IMR-90 (cell line): ENCODE measurements around the gene PNPLA2. TPM values are rescaled to one million over a fixed set of nuclear protein-coding genes. Genes with fewer than 3 reads are reported as not detected.

Experiments
- ATAC-seq: fragments of 200-7000 bp; cut with Tn5 transposase; 2 replicates; pipeline ENCODE4 v1.9.1; 2020; ENCODE audit warnings: low read depth, mild to moderate bottlenecking, moderate library complexity
- BruUV-seq: library from RNA; stranded (reverse); fragments of 400-500 nt; replicated peaks from 2 replicates; lab custom pipeline; 2021; lab: Mats Ljungman, UMichigan
- CTCF ChIA-PET: fragments of 300-600 bp; formaldehyde crosslinking; extraction: SDS; loops from one replicate; lab custom pipeline; 2021; ENCODE audit warnings: antibody characterized with exemption; lab: Yijun Ruan, JAX
- POLR2A ChIA-PET: fragments of 300-600 bp; sonication (Branson Sonifier 250); formaldehyde crosslinking; loops from one replicate; lab custom pipeline; 2022; ENCODE audit warnings: antibody characterized with exemption; ENCODE audit not compliant: unreplicated experiment; lab: Charles Lee
- DNase-seq: peaks from one replicate; pipeline ENCODE4 v3.0.0; 2013
- H2AFZ ChIP-seq: replicated peaks from 2 replicates; pipeline ENCODE3; 2013; ENCODE audit warnings: low read length, mild to moderate bottlenecking; ENCODE audit not compliant: poor library complexity
- H2AK5ac ChIP-seq: 2 replicates; pipeline ENCODE4 v1.6.1; 2013; ENCODE audit warnings: low read depth, low read length, inconsistent platforms
- H2AK9ac ChIP-seq: replicated peaks from 2 replicates; pipeline ENCODE3; 2013; ENCODE audit warnings: mild to moderate bottlenecking, low read depth, low read length, moderate library complexity; ENCODE audit not compliant: poor library complexity
- H2BK120ac ChIP-seq: 2 replicates; pipeline ENCODE4 v1.6.1; 2013; ENCODE audit warnings: low read depth, low read length, inconsistent platforms
- H2BK15ac ChIP-seq: 3 replicates; pipeline ENCODE4 v1.6.1; 2013; ENCODE audit warnings: low read depth, low read length, inconsistent platforms
- H2BK20ac ChIP-seq: 2 replicates; pipeline ENCODE4 v1.6.1; 2013; ENCODE audit warnings: low read depth, mild to moderate bottlenecking, inconsistent platforms, low read length, moderate library complexity
- H2BK5ac ChIP-seq: 2 replicates; pipeline ENCODE4 v1.6.1; 2013; ENCODE audit warnings: mild to moderate bottlenecking, low read depth, low read length, inconsistent platforms; ENCODE audit not compliant: poor library complexity, severe bottlenecking
- H3K14ac ChIP-seq: replicated peaks from 2 replicates; pipeline ENCODE4 v1.6.1; 2013; ENCODE audit warnings: low read depth, low read length, inconsistent platforms
- H3K18ac ChIP-seq: 2 replicates; pipeline ENCODE4 v1.6.1; 2013; ENCODE audit warnings: low read depth, low read length, control low read depth
- H3K23ac ChIP-seq: 2 replicates; pipeline ENCODE4 v1.6.1; 2013; ENCODE audit warnings: low read depth, low read length, inconsistent platforms
- H3K27ac ChIP-seq: 2 replicates; pipeline ENCODE4 v1.5.1; 2013; ENCODE audit warnings: mild to moderate bottlenecking, control low read depth, low read length; ENCODE audit not compliant: insufficient read depth
- H3K27me3 ChIP-seq: 2 replicates; pipeline ENCODE4 v1.6.1; 2013; ENCODE audit warnings: low read length; ENCODE audit not compliant: control insufficient read depth, insufficient read depth
- H3K36me3 ChIP-seq: 2 replicates; pipeline ENCODE4 v1.6.1; 2013; ENCODE audit warnings: low read length, mixed read lengths; ENCODE audit not compliant: control insufficient read depth, insufficient read depth
- H3K4ac ChIP-seq: 2 replicates; pipeline ENCODE4 v1.6.1; 2013; ENCODE audit warnings: low read depth, low read length, inconsistent platforms
- H3K4me1 ChIP-seq: 2 replicates; pipeline ENCODE4 v1.6.1; 2013; ENCODE audit warnings: low read length, mixed read lengths; ENCODE audit not compliant: control insufficient read depth, insufficient read depth
- H3K4me2 ChIP-seq: 2 replicates; pipeline ENCODE4 v1.6.1; 2013; ENCODE audit warnings: low read depth, mild to moderate bottlenecking, control low read depth, low read length, moderate library complexity
- H3K4me3 ChIP-seq: 2 replicates; pipeline ENCODE4 v1.5.1; 2013; ENCODE audit warnings: low read depth, mild to moderate bottlenecking, control low read depth, low read length, moderate library complexity; ENCODE audit not compliant: insufficient read depth
- H3K56ac ChIP-seq: 2 replicates; pipeline ENCODE4 v1.6.1; 2013; ENCODE audit warnings: low read length, inconsistent platforms; ENCODE audit not compliant: insufficient read depth; ENCODE audit errors: extremely low read depth
- H3K79me1 ChIP-seq, 2 experiments: 2 replicates each; pipeline ENCODE4 v1.6.1; 2013; ENCODE audit warnings: low read length in 2 of 2, inconsistent platforms in 1 of 2, low read depth in 1 of 2
- H3K9ac ChIP-seq: 2 replicates; pipeline ENCODE4 v1.6.1; 2013; ENCODE audit warnings: low read depth, low read length, control low read depth
- H3K9me1 ChIP-seq: 2 replicates; pipeline ENCODE4 v1.6.1; 2013; ENCODE audit warnings: low read length, inconsistent platforms; ENCODE audit not compliant: insufficient read depth
- H3K9me3 ChIP-seq: 2 replicates; pipeline ENCODE4 v1.6.1; 2013; ENCODE audit warnings: low read length; ENCODE audit not compliant: control insufficient read depth, insufficient read depth
- H4K20me1 ChIP-seq: 2 replicates; pipeline ENCODE4 v1.6.1; 2013; ENCODE audit warnings: low read length, inconsistent platforms; ENCODE audit not compliant: insufficient read depth
- H4K5ac ChIP-seq: 2 replicates; pipeline ENCODE4 v1.6.1; 2013; ENCODE audit warnings: mild to moderate bottlenecking, low read depth, low read length, control low read depth
- H4K8ac ChIP-seq, 2 experiments: 2 replicates each; pipeline ENCODE4 v1.6.1; 2013; ENCODE audit warnings: low read depth in 2 of 2, low read length in 2 of 2, control low read depth in 1 of 2, inconsistent platforms in 1 of 2
- H4K91ac ChIP-seq: 2 replicates; pipeline ENCODE4 v1.6.1; 2013; ENCODE audit warnings: low read depth, low read length, inconsistent platforms; ENCODE audit not compliant: insufficient read depth
- BHLHE40 ChIP-seq: fragments of 150-350 bp; IDR thresholded peaks from 2 replicates; pipeline ENCODE4 v1.6.1; 2016; ENCODE audit warnings: mild to moderate bottlenecking, low read depth, low read length
- CEBPB ChIP-seq: IDR thresholded peaks from 2 replicates; pipeline ENCODE4 v1.6.1; 2012; ENCODE audit warnings: low read depth, low read length, improper control_type of control experiment
- CHD1 ChIP-seq: IDR thresholded peaks from 2 replicates; pipeline ENCODE4 v1.6.1; 2012; ENCODE audit warnings: low read depth, low read length, improper control_type of control experiment
- FOS ChIP-seq: fragments of 150-350 bp; IDR thresholded peaks from 2 replicates; pipeline ENCODE4 v1.6.1; 2016; ENCODE audit warnings: low read depth, low read length
- MAFK ChIP-seq: IDR thresholded peaks from 2 replicates; pipeline ENCODE4 v1.6.1; 2012; ENCODE audit warnings: low read depth, low read length, improper control_type of control experiment
- MAZ ChIP-seq: IDR thresholded peaks from 2 replicates; pipeline ENCODE4 v1.6.1; 2012; ENCODE audit warnings: low read depth, mild to moderate bottlenecking, low read length, improper control_type of control experiment, moderate library complexity, borderline replicate concordance
- MXI1 ChIP-seq: IDR thresholded peaks from 2 replicates; pipeline ENCODE4 v1.6.1; 2012; ENCODE audit warnings: low read depth, mild to moderate bottlenecking, low read length, moderate library complexity, borderline replicate concordance
- NFE2L2 ChIP-seq: fragments of 150-350 bp; IDR thresholded peaks from 2 replicates; pipeline ENCODE4 v1.6.1; 2016; ENCODE audit warnings: low read depth, mild to moderate bottlenecking, low read length
- POLR2A ChIP-seq: IDR thresholded peaks from 2 replicates; pipeline ENCODE4 v1.6.1; 2012; ENCODE audit warnings: mild to moderate bottlenecking, low read depth, low read length
- RAD21 ChIP-seq: IDR thresholded peaks from 2 replicates; pipeline ENCODE4 v1.6.1; 2012; ENCODE audit warnings: low read length, improper control_type of control experiment
- RCOR1 ChIP-seq: IDR thresholded peaks from 2 replicates; pipeline ENCODE4 v1.6.1; 2012; ENCODE audit warnings: mild to moderate bottlenecking, low read length, improper control_type of control experiment; ENCODE audit not compliant: insufficient replicate concordance
- RFX5 ChIP-seq: IDR thresholded peaks from 2 replicates; pipeline ENCODE4 v1.8.0; 2012; ENCODE audit warnings: low read depth, mild to moderate bottlenecking, low read length, moderate library complexity
- SMC3 ChIP-seq: fragments of 150-350 bp; IDR thresholded peaks from 2 replicates; pipeline ENCODE4 v1.6.1; 2016; ENCODE audit warnings: low read depth, mild to moderate bottlenecking, antibody characterized with exemption, low read length, moderate library complexity
- WGBS, 2 experiments: methylation state at CpG; one replicate each; pipeline versions ENCODE4 v1.1.5 to v1.1.7; 2013; ENCODE audit warnings: missing lambda C conversion rate in 2 of 2; ENCODE audit not compliant: insufficient read length in 1 of 2; ENCODE audit errors: extremely low coverage in 2 of 2; 5-methylcytosine and 5-hydroxymethylcytosine counted together
- dilution Hi-C: fragments of 300-500 bp; cut with HindIII; formaldehyde crosslinking; loops from one replicate; pipeline ENCODE4 v1.14.3; 2018; ENCODE audit warnings: low sequenced_read_pairs; ENCODE audit not compliant: unreplicated experiment
- in situ Hi-C: fragments of 300-500 bp; cut with MboI; formaldehyde crosslinking; loops from 3 replicates; pipeline ENCODE4 v1.14.3; 2019; ENCODE audit warnings: low sequenced_read_pairs, inconsistent platforms, mixed read lengths
- intact Hi-C: fragments of 100-400 bp; cut with micrococcal nuclease; formaldehyde crosslinking; loops from 2 replicates; pipeline ENCODE4 v1.10.0; 2022
- polyA plus RNA-seq, 3 experiments: library from polyadenylated mRNA; depleted of rRNA; stranded (reverse); fragments of >200 nt; gene quantifications; 2 replicates each; pipeline ENCODE4 v1.2.3, GENCODE V29; 2012; ENCODE audit warnings: low replicate concordance in 1 of 3
- total RNA-seq: library from RNA; depleted of rRNA; stranded (reverse); fragments of >200 nt; gene quantifications from 2 replicates; pipeline ENCODE4 v1.2.3, GENCODE V29; 2012
- TF ChIP-seq, protein P1 (sequence below): conservative IDR thresholded peaks from 2 replicates; pipeline ENCODE4 v1.5.1; 2012; ENCODE audit warnings: mild to moderate bottlenecking, low read depth, low read length, improper control_type of control experiment
- TF ChIP-seq, protein P2 (sequence below): fragments of 150-350 bp; IDR thresholded peaks from 2 replicates; pipeline ENCODE4 v1.6.1; 2017; ENCODE audit warnings: mild to moderate bottlenecking, antibody characterized with exemption, low read length, low read depth
- TF ChIP-seq, protein P3 (sequence below): fragments of 150-350 bp; IDR thresholded peaks from 2 replicates; pipeline ENCODE4 v1.6.1; 2016; ENCODE audit warnings: low read depth, mild to moderate bottlenecking, low read length, moderate library complexity, borderline replicate concordance

The PNPLA2 gene
- total and polyA plus RNA-seq, 2 of the 4 experiments (the other 2 are of a cell fraction), result 7.0 to 94.3 TPM

DNA sequence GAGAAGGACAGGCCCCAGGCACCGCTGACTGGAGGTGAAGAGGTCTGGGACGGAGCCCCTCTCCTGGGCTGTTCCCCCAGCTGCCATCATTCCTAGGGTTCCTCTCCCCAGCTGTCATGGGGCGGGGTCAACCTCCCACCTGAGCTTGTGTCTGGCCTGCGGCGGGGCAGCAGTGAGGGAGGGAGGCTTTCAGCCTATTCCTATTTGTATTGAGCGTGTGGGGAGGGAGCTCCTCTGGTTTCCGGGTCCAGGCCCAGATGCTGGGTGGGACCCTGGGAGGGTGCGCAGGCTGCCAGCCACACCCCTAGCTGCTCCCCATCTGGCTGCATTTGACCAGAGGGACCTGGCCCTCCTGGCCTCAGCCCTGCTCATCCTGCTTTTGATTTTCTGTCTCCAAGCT lies 37.7 kb downstream of the PNPLA2 start:
- Histone ChIP-seq H2BK120ac (no peak overlapping the region), H2BK5ac (no peak overlapping the region), H3K79me1 (peaks cover 18 to 86% of the 10 kb centered on the region in 2 experiments), H3K4me3 (no peak overlapping the region), H3K9me3 (no peaks in the 10 kb centered on the region), H4K8ac (no peak overlapping the region), H3K4ac (no peak overlapping the region), H3K56ac (no peak overlapping the region), H3K4me2 (no peak overlapping the region), H2AFZ (no peak overlapping the region), H3K36me3 (peaks cover 23% of the 10 kb centered on the region), H3K27ac (no peak overlapping the region), H3K23ac (no peak overlapping the region), H2BK20ac (no peak overlapping the region), H4K91ac (no peak overlapping the region), H3K4me1 (peaks cover 10% of the 10 kb centered on the region), H2AK5ac (no peak overlapping the region), H3K14ac (no peak overlapping the region), H2BK15ac (no peak overlapping the region), H3K27me3 (no peaks in the 10 kb centered on the region), H3K18ac (no peak overlapping the region), H3K9me1 (no peaks in the 10 kb centered on the region), H4K20me1 (peaks cover 75% of the 10 kb centered on the region), H4K5ac (no peak overlapping the region), H3K9ac (no peak overlapping the region), H2AK9ac (no peak overlapping the region)
- DNase-seq, result no peak
- intact Hi-C loops, result no loop called here
- TF ChIP-seq MAFK (no peak), FOS (no peak), CEBPB (no peak), POLR2A (no peak), SMC3 (no peak), BHLHE40 (no peak), RFX5 (no peak), RCOR1 (no peak), MXI1 (no peak), RAD21 (no peak), NFE2L2 (no peak), CHD1 (no peak), MAZ (no peak)
- TF ChIP-seq, protein P1, sequence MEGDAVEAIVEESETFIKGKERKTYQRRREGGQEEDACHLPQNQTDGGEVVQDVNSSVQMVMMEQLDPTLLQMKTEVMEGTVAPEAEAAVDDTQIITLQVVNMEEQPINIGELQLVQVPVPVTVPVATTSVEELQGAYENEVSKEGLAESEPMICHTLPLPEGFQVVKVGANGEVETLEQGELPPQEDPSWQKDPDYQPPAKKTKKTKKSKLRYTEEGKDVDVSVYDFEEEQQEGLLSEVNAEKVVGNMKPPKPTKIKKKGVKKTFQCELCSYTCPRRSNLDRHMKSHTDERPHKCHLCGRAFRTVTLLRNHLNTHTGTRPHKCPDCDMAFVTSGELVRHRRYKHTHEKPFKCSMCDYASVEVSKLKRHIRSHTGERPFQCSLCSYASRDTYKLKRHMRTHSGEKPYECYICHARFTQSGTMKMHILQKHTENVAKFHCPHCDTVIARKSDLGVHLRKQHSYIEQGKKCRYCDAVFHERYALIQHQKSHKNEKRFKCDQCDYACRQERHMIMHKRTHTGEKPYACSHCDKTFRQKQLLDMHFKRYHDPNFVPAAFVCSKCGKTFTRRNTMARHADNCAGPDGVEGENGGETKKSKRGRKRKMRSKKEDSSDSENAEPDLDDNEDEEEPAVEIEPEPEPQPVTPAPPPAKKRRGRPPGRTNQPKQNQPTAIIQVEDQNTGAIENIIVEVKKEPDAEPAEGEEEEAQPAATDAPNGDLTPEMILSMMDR, result no peak
- TF ChIP-seq, protein P2, sequence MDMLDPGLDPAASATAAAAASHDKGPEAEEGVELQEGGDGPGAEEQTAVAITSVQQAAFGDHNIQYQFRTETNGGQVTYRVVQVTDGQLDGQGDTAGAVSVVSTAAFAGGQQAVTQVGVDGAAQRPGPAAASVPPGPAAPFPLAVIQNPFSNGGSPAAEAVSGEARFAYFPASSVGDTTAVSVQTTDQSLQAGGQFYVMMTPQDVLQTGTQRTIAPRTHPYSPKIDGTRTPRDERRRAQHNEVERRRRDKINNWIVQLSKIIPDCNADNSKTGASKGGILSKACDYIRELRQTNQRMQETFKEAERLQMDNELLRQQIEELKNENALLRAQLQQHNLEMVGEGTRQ, result no peak
- TF ChIP-seq, protein P3, sequence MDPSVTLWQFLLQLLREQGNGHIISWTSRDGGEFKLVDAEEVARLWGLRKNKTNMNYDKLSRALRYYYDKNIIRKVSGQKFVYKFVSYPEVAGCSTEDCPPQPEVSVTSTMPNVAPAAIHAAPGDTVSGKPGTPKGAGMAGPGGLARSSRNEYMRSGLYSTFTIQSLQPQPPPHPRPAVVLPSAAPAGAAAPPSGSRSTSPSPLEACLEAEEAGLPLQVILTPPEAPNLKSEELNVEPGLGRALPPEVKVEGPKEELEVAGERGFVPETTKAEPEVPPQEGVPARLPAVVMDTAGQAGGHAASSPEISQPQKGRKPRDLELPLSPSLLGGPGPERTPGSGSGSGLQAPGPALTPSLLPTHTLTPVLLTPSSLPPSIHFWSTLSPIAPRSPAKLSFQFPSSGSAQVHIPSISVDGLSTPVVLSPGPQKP, result no peak
- dilution Hi-C loops, result no loop called here
- no peak for ATAC-seq
- no CpG with 5 or more reads among the region's 8 CpGs for WGBS, 2 experiments
- BruUV-seq, result no TSS peak
- in situ Hi-C loops, result no loop called here
- CTCF ChIA-PET, result no interaction called here
- POLR2A ChIA-PET, result no interaction called here
